K562 (cell line): ENCODE data around the gene CTNNA3. TPM values are rescaled to one million over a fixed set of nuclear protein-coding genes. Genes with fewer than 3 reads are reported as not detected.

ENCODE experiments used
- ETS2 ChIP-seq: IDR thresholded peaks from 2 replicates; pipeline ENCODE4 v1.6.1; 2016; ENCODE audit warnings: borderline replicate concordance, missing genetic modification characterization, mild to moderate bottlenecking, moderate library complexity, missing compliant biosample characterization; ENCODE audit not compliant: poor library complexity, severe bottlenecking
- FOXA1 ChIP-seq: fragments of 450-650 bp; IDR thresholded peaks from 2 replicates; pipeline ENCODE4 v1.6.1; 2016; ENCODE audit warnings: mild to moderate bottlenecking, borderline replicate concordance
- ZBTB34 ChIP-seq: fragments of 250-450 bp; sonication (Bioruptor Pico); IDR thresholded peaks from 2 replicates; pipeline ENCODE4 v1.8.0; 2021; ENCODE audit warnings: mild to moderate bottlenecking, moderate library complexity
- ZBTB7A ChIP-seq: IDR thresholded peaks from 2 replicates; pipeline ENCODE4 v1.6.1; 2011; ENCODE audit warnings: low read depth, mild to moderate bottlenecking, low read length, moderate library complexity, borderline replicate concordance; ENCODE audit not compliant: control insufficient read depth
- ZBTB8A ChIP-seq: fragments of 450-650 bp; IDR thresholded peaks from 2 replicates; pipeline ENCODE4 v1.6.1; 2018; ENCODE audit warnings: mild to moderate bottlenecking, moderate library complexity; ENCODE audit not compliant: partially characterized antibody
- ZNF407 ChIP-seq: fragments of 450-650 bp; IDR thresholded peaks from 2 replicates; pipeline ENCODE4 v1.6.1; 2016; ENCODE audit warnings: low read depth
- polyA plus RNA-seq, 8 experiments: library from polyadenylated mRNA; depleted of rRNA in 4 of 8; stranded (reverse) in 5 of 8; unstranded in 3 of 8; fragments of >200 nt; fragmentation: Nextera tagmentation in 2 of 8; fragmentation: Illumina TruSeq in 1 of 8; extraction: Ambion mirVana in 2 of 8; extraction: Trizol in 1 of 8; gene quantifications; 2 replicates each; pipeline versions ENCODE4 v1.2.1 to v1.2.3, GENCODE V29; 2011 to 2014; ENCODE audit warnings: inconsistent platforms in 1 of 8, missing spikeins in 1 of 8
- total RNA-seq, 7 experiments: library from RNA; depleted of rRNA in 6 of 7; stranded (reverse); fragments of >200 nt in 6 of 7; fragmentation: Illumina TruSeq in 2 of 7; extraction: Trizol in 2 of 7; gene quantifications; 2 replicates each; pipeline versions ENCODE4 v1.2.1 to v1.2.3, GENCODE V29; 2011 to 2021; ENCODE audit warnings: low replicate concordance in 1 of 7
- TF ChIP-seq, protein P1 (sequence below): fragments of 250-450 bp; sonication (Bioruptor Pico); IDR thresholded peaks from 2 replicates; pipeline ENCODE4 v1.9.0; 2021; ENCODE audit warnings: mild to moderate bottlenecking

Gene CTNNA3
- total and polyA plus RNA-seq, 9 of the 15 experiments (the other 6 are each of a cell fraction or from before 2014, with no cell fraction given): 0.04 TPM; not detected in 8

GRCh38 chr10:67114945-67115344, 581.0 kb downstream of the CTNNA3 start (continued):
- TF ChIP-seq ZNF407 (no peak), ETS2 (tag) (no peak), ZBTB34 (no peak), ZBTB8A (no peak), ZBTB7A (no peak), FOXA1 (no peak)
- TF ChIP-seq, protein P1, sequence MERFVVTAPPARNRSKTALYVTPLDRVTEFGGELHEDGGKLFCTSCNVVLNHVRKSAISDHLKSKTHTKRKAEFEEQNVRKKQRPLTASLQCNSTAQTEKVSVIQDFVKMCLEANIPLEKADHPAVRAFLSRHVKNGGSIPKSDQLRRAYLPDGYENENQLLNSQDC (CRISPR knock-in tag): no peak
